ENCODE data around the gene MYH15.

- TF ChIP-seq POLR2A (IDR thresholded peaks at IDR 0.05) (no peak), POLR2AphosphoS5 (IDR thresholded peaks at IDR 0.05) (no peak), CTCF (IDR thresholded peaks at IDR 0.05) (no peak), EP300 (IDR thresholded peaks at IDR 0.05) (no peak)
Measured at GRCh38 chr3:108512671-108513070, 2.3 kb upstream of the MYH15 start.
